ENCODE results near the gene FAM78A. TPM values are rescaled to one million over a fixed set of nuclear protein-coding genes. Genes with fewer than 3 reads are reported as not detected.

FAM78A gene
- total RNA-seq, 1 experiment from 2014 or later = 3.4 TPM

- BruUV-seq (replicated peaks) = no TSS peak
Measured at GRCh38 chr9:131290767-131291370, 14.6 kb upstream of the FAM78A start.

GRCh38 chr9:131290036-131290766 lies 13.9 kb upstream of the FAM78A start:
- no peaks in the 10 kb centered on the region for H3K9me3 ChIP-seq (ENCODE audit: control insufficient read depth in 1 of 2, insufficient read depth in 1 of 2, low read depth in 1 of 2, low read length in 2 of 2)
- no peaks in the 10 kb centered on the region for H3K9me2 ChIP-seq (ENCODE audit: insufficient read depth)
- DNase-seq (ENCODE audit: low read depth, low spot score) = no peak
- H3K27me3 ChIP-seq (ENCODE audit: insufficient read depth, low read length) = no peaks in the 10 kb centered on the region
- H3K79me2 ChIP-seq (ENCODE audit: insufficient read depth, low read length) = no peaks in the 10 kb centered on the region
- no peaks in the 10 kb centered on the region for H3K36me3 ChIP-seq (ENCODE audit: control insufficient read depth in 1 of 2, insufficient read depth in 2 of 2, low read length in 2 of 2)
- POLR2A ChIA-PET = no interaction called here
- BruUV-seq (replicated peaks) = no TSS peak
- no peak for ATAC-seq
- no peaks in the 10 kb centered on the region for H3K4me1 ChIP-seq (ENCODE audit: control insufficient read depth in 1 of 2, insufficient read depth in 2 of 2, low read length in 2 of 2)
- H3K9ac ChIP-seq (ENCODE audit: low read length) = no peak overlapping the region
- H3K4me2 ChIP-seq (ENCODE audit: low read length) = no peak overlapping the region
- no peaks in the 10 kb centered on the region for H4K20me1 ChIP-seq (ENCODE audit: insufficient read depth)
- RAD21 ChIA-PET (ENCODE audit: low non-redundant PET in 1 of 2, low total read pairs in 2 of 2, uncharacterized antibody in 2 of 2, unreplicated experiment in 2 of 2) = interaction anchor here in 1 of 2 experiments (0.6 kb wide), 1 partner anchor 244 kb away, joined by 6 read pairs; no protein-coding TSS in a partner anchor
- H2AFZ ChIP-seq (ENCODE audit: low read depth, low read length, poor library complexity, severe bottlenecking) = no peak overlapping the region
- no peak overlapping the region for H3K27ac ChIP-seq (ENCODE audit: low read depth, low read length)
- CTCF ChIA-PET = no interaction called here
- H3K4me3 ChIP-seq (replicated peaks in 1 of 2; ENCODE audit: low read depth in 1 of 2, low read length in 2 of 2) = no peak overlapping the region
- intact Hi-C loops (cut with micrococcal nuclease) = no loop called here
- no peak for TF ChIP-seq ATF3 (IDR thresholded peaks at IDR 0.05)
- TF ChIP-seq POLR2A (IDR thresholded peaks at IDR 0.05; ENCODE audit: borderline replicate concordance, extremely low read depth, insufficient read depth, insufficient read length) = no peak
- TF ChIP-seq CEBPB (IDR thresholded peaks at IDR 0.05; ENCODE audit: low read depth) = no peak
- no peak for TF ChIP-seq POLR2AphosphoS5 (IDR thresholded peaks at IDR 0.05; ENCODE audit: low read depth, low read length)
- TF ChIP-seq SIN3A (IDR thresholded peaks at IDR 0.05; ENCODE audit: low read depth) = no peak
- TF ChIP-seq EZH2phosphoT487 (IDR thresholded peaks at IDR 0.05; ENCODE audit: borderline replicate concordance) = no peak
- TF ChIP-seq ZFX (IDR thresholded peaks at IDR 0.05) = no peak
- no peak for TF ChIP-seq TCF7L2 (IDR thresholded peaks at IDR 0.05; ENCODE audit: borderline replicate concordance, extremely low read depth, insufficient read depth, insufficient read length)
- TF ChIP-seq SP1 (IDR thresholded peaks at IDR 0.05; ENCODE audit: low read depth) = no peak
- no peak for TF ChIP-seq FOSL1 (IDR thresholded peaks at IDR 0.05; ENCODE audit: low read depth)
- no peak for TF ChIP-seq ZBTB33 (IDR thresholded peaks at IDR 0.05; ENCODE audit: extremely low read depth, insufficient replicate concordance, low read length)

More at GRCh38 chr9:131290767-131291370, 14.6 kb upstream of the FAM78A start:
- H3K79me2 ChIP-seq (ENCODE audit: insufficient read depth, low read length) = no peaks in the 10 kb centered on the region
- H3K4me1 ChIP-seq (ENCODE audit: control insufficient read depth in 1 of 2, insufficient read depth in 2 of 2, low read length in 2 of 2) = no peaks in the 10 kb centered on the region
- POLR2A ChIA-PET = no interaction called here
- H3K27ac ChIP-seq (ENCODE audit: low read depth, low read length) = no peak overlapping the region
- H4K20me1 ChIP-seq (ENCODE audit: insufficient read depth) = no peaks in the 10 kb centered on the region
- H3K4me3 ChIP-seq (replicated peaks in 1 of 2; ENCODE audit: low read depth in 1 of 2, low read length in 2 of 2) = no peak overlapping the region
- DNase-seq (ENCODE audit: low read depth, low spot score) (no peak), ATAC-seq (no peak)
- no peaks in the 10 kb centered on the region for H3K27me3 ChIP-seq (ENCODE audit: insufficient read depth, low read length)
- H3K36me3 ChIP-seq (ENCODE audit: control insufficient read depth in 1 of 2, insufficient read depth in 2 of 2, low read length in 2 of 2) = no peaks in the 10 kb centered on the region
- H2AFZ ChIP-seq (ENCODE audit: low read depth, low read length, poor library complexity, severe bottlenecking) = no peak overlapping the region
- no peak for TF ChIP-seq ZBTB33 (IDR thresholded peaks at IDR 0.05; ENCODE audit: extremely low read depth, insufficient replicate concordance, low read length)
- CTCF ChIA-PET = no interaction called here
- RAD21 ChIA-PET (ENCODE audit: low non-redundant PET in 1 of 2, low total read pairs in 2 of 2, uncharacterized antibody in 2 of 2, unreplicated experiment in 2 of 2) = no interaction called here
- no peak overlapping the region for H3K9ac ChIP-seq (ENCODE audit: low read length)
- no peak overlapping the region for H3K4me2 ChIP-seq (ENCODE audit: low read length)
- H3K9me2 ChIP-seq (ENCODE audit: insufficient read depth) = no peaks in the 10 kb centered on the region
- intact Hi-C loops (cut with micrococcal nuclease) = no loop called here
- no peaks in the 10 kb centered on the region for H3K9me3 ChIP-seq (ENCODE audit: control insufficient read depth in 1 of 2, insufficient read depth in 1 of 2, low read depth in 1 of 2, low read length in 2 of 2)

Measured in HCT116 (cell line).